NCI-H748 (cell line): ENCODE data around the gene SEZ6.

Source experiments
- DNase-seq: peaks from one replicate; lab custom pipeline; 2025; ENCODE audit not compliant: unreplicated experiment; lab: John Stamatoyannopoulos, UW

The SEZ6 gene

GRCh38 chr17:28908640-28909167 is 97.1 kb downstream of the SEZ6 start:
- no peak for DNase-seq

GRCh38 chr17:28907709-28908475 is 97.9 kb downstream of the SEZ6 start:
- DNase-seq, result no peak

GRCh38 chr17:28906706-28907438 is 99.0 kb downstream of the SEZ6 start:
- DNase-seq, result no peak

- DNase-seq, result no peak
Observed at GRCh38 chr17:28906276-28906675, 99.6 kb downstream of the SEZ6 start.
